GM12878 (cell line): ENCODE data around the gene PRKCI. TPM values are rescaled to one million over a fixed set of nuclear protein-coding genes. Genes with fewer than 3 reads are reported as not detected.

Source experiments
- BCLAF1 ChIP-seq: fragments of 450-650 bp; IDR thresholded peaks from 2 replicates; pipeline ENCODE4 v1.6.1; 2017; ENCODE audit warnings: antibody characterized with exemption, mild to moderate bottlenecking, moderate library complexity
- BHLHE40 ChIP-seq, 2 experiments: fragments of 450-650 bp in 1 of 2; IDR thresholded peaks; 2 replicates each; pipeline ENCODE4 v1.6.1; 2011 to 2017; ENCODE audit warnings: low read depth in 2 of 2, borderline replicate concordance in 1 of 2, improper control_type of control experiment in 1 of 2, low read length in 1 of 2, mild to moderate bottlenecking in 1 of 2
- BMI1 ChIP-seq: fragments of 450-650 bp; IDR thresholded peaks from 2 replicates; pipeline ENCODE4 v1.6.1; 2016; ENCODE audit warnings: mild to moderate bottlenecking, moderate library complexity, borderline replicate concordance
- CHD1 ChIP-seq: IDR thresholded peaks from 2 replicates; pipeline ENCODE4 v1.6.1; 2012; ENCODE audit warnings: low read depth, low read length, improper control_type of control experiment
- EGR1 ChIP-seq, 2 experiments: IDR thresholded peaks; 1 replicate in 1 of 2; 2 replicates in 1 of 2; pipeline ENCODE4 v1.6.1; 2011 to 2012; ENCODE audit warnings: low read depth in 2 of 2, low read length in 2 of 2, borderline replicate concordance in 1 of 2, mild to moderate bottlenecking in 1 of 2, moderate library complexity in 1 of 2
- GATAD2B ChIP-seq: fragments of 450-650 bp; conservative IDR thresholded peaks from 2 replicates; pipeline ENCODE4 v1.6.1; 2017; ENCODE audit warnings: low read depth, mild to moderate bottlenecking, moderate library complexity
- IKZF1 ChIP-seq: fragments of 450-650 bp; conservative IDR thresholded peaks from 2 replicates; pipeline ENCODE4 v1.6.1; 2017; ENCODE audit warnings: antibody characterized with exemption, mild to moderate bottlenecking
- IKZF2 ChIP-seq, 2 experiments: fragments of 450-650 bp; IDR thresholded peaks; 2 replicates each; pipeline ENCODE4 v1.6.1; 2017; ENCODE audit warnings: mild to moderate bottlenecking in 2 of 2, moderate library complexity in 2 of 2
- JUND ChIP-seq: IDR thresholded peaks from 2 replicates; pipeline ENCODE4 v1.6.1; 2012; ENCODE audit warnings: low read depth, mild to moderate bottlenecking, low read length, improper control_type of control experiment, moderate library complexity
- MXI1 ChIP-seq: fragments of 150-350 bp; IDR thresholded peaks from 2 replicates; pipeline ENCODE4 v1.6.1; 2011; ENCODE audit warnings: low read depth, mild to moderate bottlenecking, inconsistent platforms, low read length, improper control_type of control experiment
- NBN ChIP-seq: fragments of 450-650 bp; IDR thresholded peaks from 2 replicates; pipeline ENCODE4 v1.6.1; 2016
- NKRF ChIP-seq: fragments of 450-650 bp; conservative IDR thresholded peaks from 2 replicates; pipeline ENCODE4 v1.6.1; 2017; ENCODE audit warnings: mild to moderate bottlenecking, moderate library complexity
- RELB ChIP-seq: fragments of 450-650 bp; IDR thresholded peaks from 2 replicates; pipeline ENCODE4 v1.6.1; 2017; ENCODE audit warnings: low read depth, mild to moderate bottlenecking, moderate library complexity
- RUNX3 ChIP-seq: IDR thresholded peaks from 2 replicates; pipeline ENCODE4 v1.6.1; 2012; ENCODE audit warnings: low read length, inconsistent platforms
- SMARCA5 ChIP-seq: fragments of 450-650 bp; IDR thresholded peaks from 2 replicates; pipeline ENCODE4 v1.6.1; 2017; ENCODE audit warnings: mild to moderate bottlenecking
- SREBF1 ChIP-seq: IDR thresholded peaks from 2 replicates; pipeline ENCODE4 v1.6.1; 2012; ENCODE audit warnings: mild to moderate bottlenecking, low read length
- SRF ChIP-seq, 2 experiments: IDR thresholded peaks; 2 replicates each; pipeline ENCODE4 v1.6.1; 2011; ENCODE audit warnings: low read depth in 2 of 2, low read length in 2 of 2, mild to moderate bottlenecking in 1 of 2, moderate library complexity in 1 of 2
- SUZ12 ChIP-seq: fragments of 200-600 bp; sonication (generic); IDR thresholded peaks from one replicate; pipeline ENCODE4 v1.6.1; 2018; ENCODE audit warnings: antibody characterized with exemption, mild to moderate bottlenecking; ENCODE audit not compliant: unreplicated experiment
- TAF1 ChIP-seq: IDR thresholded peaks from 2 replicates; pipeline ENCODE4 v1.6.1; 2011; ENCODE audit warnings: mild to moderate bottlenecking, low read depth, low read length, borderline replicate concordance
- TCF12 ChIP-seq: IDR thresholded peaks from 2 replicates; pipeline ENCODE4 v1.6.1; 2011; ENCODE audit warnings: low read depth, mild to moderate bottlenecking, low read length
- USF2 ChIP-seq: IDR thresholded peaks from 2 replicates; pipeline ENCODE4 v1.6.1; 2011; ENCODE audit warnings: low read depth, low read length, improper control_type of control experiment, borderline replicate concordance
- ZNF217 ChIP-seq: fragments of 450-650 bp; IDR thresholded peaks from 2 replicates; pipeline ENCODE4 v1.6.1; 2017; ENCODE audit warnings: antibody characterized with exemption, mild to moderate bottlenecking
- ZSCAN29 ChIP-seq: fragments of 450-650 bp; IDR thresholded peaks from 2 replicates; pipeline ENCODE4 v1.6.1; 2017; ENCODE audit warnings: mild to moderate bottlenecking, moderate library complexity
- polyA plus RNA-seq, 11 experiments: library from polyadenylated mRNA; depleted of rRNA in 4 of 11; unstranded in 6 of 11; stranded (reverse) in 5 of 11; fragments of >200 nt; fragmentation: Nextera tagmentation in 4 of 11; fragmentation: Illumina TruSeq in 1 of 11; extraction: Ambion mirVana in 4 of 11; extraction: Trizol in 1 of 11; gene quantifications; 1 replicate in 1 of 11; 2 replicates in 10 of 11; pipeline versions ENCODE4 v1.2.1 to v1.2.3, GENCODE V29; 2011 to 2016; ENCODE audit warnings: inconsistent platforms in 2 of 11, missing spikeins in 2 of 11, low read depth in 1 of 11
- total RNA-seq, 4 experiments: library from RNA; depleted of rRNA in 3 of 4; stranded (reverse); fragments of >200 nt in 3 of 4; fragmentation: Illumina TruSeq in 1 of 4; extraction: Trizol in 1 of 4; gene quantifications; 2 replicates each; pipeline versions ENCODE4 v1.2.1 to v1.2.3, GENCODE V29; 2013 to 2021

The PRKCI gene
- total and polyA plus RNA-seq, 10 of the 15 experiments (the other 5 are each of a cell fraction or from before 2014, with no cell fraction given) = 3.5 to 15.4 (median 11.8) TPM

GRCh38 chr3:170221924-170222646, at the start of gene PRKCI (continued):
- 0 out of 2 replicates have a peak, but pooled peaks have one; percentile 26 for TF ChIP-seq BMI1
- TF ChIP-seq CHD1 = peak; percentile 99
- TF ChIP-seq BHLHE40 (IDR thresholded peaks at IDR 0.05; ENCODE audit: borderline replicate concordance in 1 of 2, low read depth in 2 of 2, low read length in 1 of 2) = peak; percentile 97 to 98
- peak; percentile 95 for TF ChIP-seq RELB
- 0 out of 2 replicates have a peak, but pooled peaks have one; percentile 11 for TF ChIP-seq TCF12
- TF ChIP-seq EGR1 (IDR thresholded peaks at IDR 0.05; ENCODE audit: borderline replicate concordance in 1 of 2, low read depth in 2 of 2, low read length in 2 of 2) = peak; percentile 42 to 50; a peak in 2 of 3 replicates
- peak; percentile 98 for TF ChIP-seq SREBF1
- TF ChIP-seq BCLAF1 = peak; percentile 94
- no peak for TF ChIP-seq SUZ12
- peak in 1 of 2 experiments; percentile 58; a peak in 1 of 4 replicates for TF ChIP-seq SRF (IDR thresholded peaks at IDR 0.05; ENCODE audit: low read depth in 2 of 2, low read length in 2 of 2)
- peak; percentile 15; the same call in 1 of the 2 replicates for TF ChIP-seq TAF1
- peak; percentile 82 for TF ChIP-seq GATAD2B
- peak; percentile 21; the same call in 1 of the 2 replicates for TF ChIP-seq SMARCA5
- TF ChIP-seq ZNF217 = 0 out of 2 replicates have a peak, but pooled peaks have one; percentile 36
- TF ChIP-seq MXI1 = no peak
- TF ChIP-seq RUNX3 = peak; percentile 99
- 0 out of 2 replicates have a peak, but pooled peaks have one; percentile 39 for TF ChIP-seq NKRF
- peak; percentile 94 for TF ChIP-seq NBN
- TF ChIP-seq IKZF2 (IDR thresholded peaks at IDR 0.05) = peak; percentile 79 to 88
- TF ChIP-seq USF2 = no peak
- peak; percentile 94 for TF ChIP-seq IKZF1
- TF ChIP-seq ZSCAN29 = 0 out of 2 replicates have a peak, but pooled peaks have one; percentile 6
- TF ChIP-seq JUND = peak; percentile 99
